HEK293 (cell line): ENCODE results near the gene HMGN5.

Experiments used
- CTCF ChIA-PET: fragments of 350-600 bp; formaldehyde crosslinking; extraction: SDS; loops from one replicate; lab custom pipeline; 2021; ENCODE audit warnings: antibody characterized with exemption; lab: Yijun Ruan, JAX
- POLR2A ChIA-PET: fragments of 300-600 bp; formaldehyde crosslinking; extraction: SDS; loops from one replicate; lab custom pipeline; 2020; ENCODE audit warnings: antibody characterized with exemption, inconsistent platforms; lab: Yijun Ruan, JAX
- H3K27ac ChIP-seq: fragments of 200-500 bp; sonication (Bioruptor generic); 2 replicates; pipeline ENCODE4 v1.5.1; 2014; ENCODE audit warnings: low read depth, low read length, control low read depth, inconsistent platforms; ENCODE audit errors: extremely low read depth
- H3K36me3 ChIP-seq, 2 experiments: fragments of 200-500 bp in 1 of 2; sonication (Bioruptor generic) in 1 of 2; 1 replicate in 1 of 2; 2 replicates in 1 of 2; pipeline ENCODE4 v1.5.1; 2014 to 2017; ENCODE audit warnings: inconsistent platforms in 2 of 2, low read length in 2 of 2; ENCODE audit not compliant: control insufficient read depth in 2 of 2, insufficient read depth in 1 of 2
- H3K4me1 ChIP-seq: fragments of 200-500 bp; sonication (Bioruptor generic); 2 replicates; pipeline ENCODE4 v1.5.1; 2014; ENCODE audit warnings: mild to moderate bottlenecking, low read length, inconsistent platforms; ENCODE audit not compliant: control insufficient read depth, insufficient read depth
- H3K4me3 ChIP-seq: 2 replicates; pipeline ENCODE4 v1.5.1; 2011; ENCODE audit warnings: low read depth, mild to moderate bottlenecking, control low read depth, low read length, moderate library complexity
- H3K9me3 ChIP-seq: fragments of 200-500 bp; sonication (Bioruptor generic); 2 replicates; pipeline ENCODE4 v1.5.1; 2014; ENCODE audit warnings: low read depth, low read length, inconsistent platforms; ENCODE audit not compliant: control insufficient read depth, insufficient read depth
- BCL11A ChIP-seq: fragments of 450-650 bp; formaldehyde crosslinking; IDR thresholded peaks from 2 replicates; pipeline ENCODE4 v1.5.1; 2016; ENCODE audit warnings: low read depth, missing biosample characterization, missing genetic modification characterization
- ELK4 ChIP-seq: IDR thresholded peaks from 2 replicates; pipeline ENCODE4 v1.6.1; 2011; ENCODE audit warnings: mild to moderate bottlenecking, low read depth, low read length, borderline replicate concordance
- GLIS1 ChIP-seq: fragments of 450-650 bp; formaldehyde crosslinking; IDR thresholded peaks from 2 replicates; pipeline ENCODE4 v1.5.1; 2016; ENCODE audit warnings: missing biosample characterization, missing genetic modification characterization
- HOXD13 ChIP-seq: sonication (generic); formaldehyde crosslinking; IDR thresholded peaks from 2 replicates; pipeline ENCODE4 v1.8.0; 2022; ENCODE audit warnings: missing genetic modification reagents, borderline replicate concordance
- IKZF3 ChIP-seq: fragments of 450-650 bp; IDR thresholded peaks from 2 replicates; pipeline ENCODE4 v1.5.0; 2018; ENCODE audit warnings: missing biosample characterization, mild to moderate bottlenecking, missing genetic modification characterization, moderate library complexity
- MEIS1 ChIP-seq: sonication (generic); formaldehyde crosslinking; IDR thresholded peaks from 2 replicates; pipeline ENCODE4 v1.8.1; 2022; ENCODE audit warnings: missing genetic modification reagents, mild to moderate bottlenecking, borderline replicate concordance
- PRDM1 ChIP-seq: fragments of 450-650 bp; formaldehyde crosslinking; IDR thresholded peaks from 2 replicates; pipeline ENCODE4; 2016; ENCODE audit warnings: missing biosample characterization, missing genetic modification characterization
- PRDM10 ChIP-seq: fragments of 450-650 bp; formaldehyde crosslinking; IDR thresholded peaks from 2 replicates; pipeline ENCODE4 v1.5.1; 2016; ENCODE audit warnings: missing biosample characterization, missing genetic modification characterization
- YY1 ChIP-seq: fragments of 450-650 bp; formaldehyde crosslinking; IDR thresholded peaks from 2 replicates; pipeline ENCODE4 v1.5.1; 2018; ENCODE audit warnings: missing biosample characterization, missing genetic modification characterization
- ZNF248 ChIP-seq: fragments of 450-650 bp; formaldehyde crosslinking; IDR thresholded peaks from 2 replicates; pipeline ENCODE4 v1.5.1; 2017; ENCODE audit warnings: missing biosample characterization, missing genetic modification characterization
- ZNF26 ChIP-seq: fragments of 450-650 bp; formaldehyde crosslinking; IDR thresholded peaks from 2 replicates; pipeline ENCODE4 v1.5.1; 2016; ENCODE audit warnings: missing biosample characterization, missing genetic modification characterization
- ZNF324 ChIP-seq: fragments of 450-650 bp; formaldehyde crosslinking; IDR thresholded peaks from 2 replicates; pipeline ENCODE4 v1.5.1; 2016; ENCODE audit warnings: missing biosample characterization, missing genetic modification characterization
- ZNF335 ChIP-seq: fragments of 450-650 bp; formaldehyde crosslinking; conservative IDR thresholded peaks from 2 replicates; pipeline ENCODE4 v1.5.1; 2016; ENCODE audit warnings: missing biosample characterization, missing genetic modification characterization
- ZNF404 ChIP-seq: fragments of 450-650 bp; formaldehyde crosslinking; IDR thresholded peaks from 2 replicates; pipeline ENCODE4 v1.5.1; 2017; ENCODE audit warnings: missing biosample characterization, missing genetic modification characterization
- ZNF416 ChIP-seq: fragments of 450-650 bp; formaldehyde crosslinking; IDR thresholded peaks from 2 replicates; pipeline ENCODE4 v1.5.1; 2016; ENCODE audit warnings: missing biosample characterization, missing genetic modification characterization
- ZNF626 ChIP-seq: fragments of 450-650 bp; sonication (Bioruptor Pico); formaldehyde crosslinking; IDR thresholded peaks from 2 replicates; pipeline ENCODE4 v1.5.1; 2018; ENCODE audit warnings: missing biosample characterization, missing genetic modification characterization, inconsistent platforms
- ZNF639 ChIP-seq: fragments of 450-650 bp; formaldehyde crosslinking; IDR thresholded peaks from 2 replicates; pipeline ENCODE4 v1.5.1; 2016; ENCODE audit warnings: missing biosample characterization, missing genetic modification characterization
- ZNF701 ChIP-seq: fragments of 450-650 bp; formaldehyde crosslinking; IDR thresholded peaks from 2 replicates; pipeline ENCODE4 v1.5.1; 2016; ENCODE audit warnings: missing biosample characterization, missing genetic modification characterization

HMGN5 gene

GRCh38 chrX:81202943-81203342 lies 1.2 kb upstream of the HMGN5 start:
- TF ChIP-seq PRDM1 (tag by site-specific recombination) = peak; percentile 37; the same call in 1 of the 2 replicates
- TF ChIP-seq ELK4 = no peak
- no peak for TF ChIP-seq YY1
- peak overlapping the region; percentile 10; the same call in 1 of the 2 replicates for H3K4me3 ChIP-seq
- ChIA-PET POLR2A (interaction anchor here (0.6 to 2.0 kb wide), 2 partner anchors 175 to 394 kb away, joined by 3 to 6 read pairs; no protein-coding TSS in a partner anchor), CTCF (interaction anchor here (0.7 kb wide), 1 partner anchor 8 kb away, joined by 3 read pairs; no protein-coding TSS in a partner anchor)
- H3K36me3 ChIP-seq = no peaks in the 10 kb centered on the region
- H3K9me3 ChIP-seq = no peaks in the 10 kb centered on the region
- no peak overlapping the region for H3K27ac ChIP-seq
- H3K4me1 ChIP-seq = no peaks in the 10 kb centered on the region

- Histone ChIP-seq H3K27ac (no peak overlapping the region), H3K9me3 (no peaks in the 10 kb centered on the region), H3K4me3 (peak overlapping the region; percentile 37), H3K4me1 (no peaks in the 10 kb centered on the region), H3K36me3 (no peaks in the 10 kb centered on the region)
- CTCF ChIA-PET = interaction anchor here (0.6 to 0.7 kb wide), 3 partner anchors 8 to 353 kb away, joined by 3 to 4 read pairs (median 3); no protein-coding TSS in a partner anchor
- POLR2A ChIA-PET = interaction anchor here (0.6 to 2.0 kb wide), 2 partner anchors 175 to 394 kb away, joined by 3 to 6 read pairs; no protein-coding TSS in a partner anchor
- TF ChIP-seq ZNF324 (no peak), PRDM10 (tag by site-specific recombination) (peak; percentile 35; the same call in 1 of the 2 replicates)
Observed at GRCh38 chrX:81202456-81202819, 725 bp upstream of the HMGN5 start.

- no peaks in the 10 kb centered on the region for H3K4me1 ChIP-seq
- peak overlapping the region; percentile 37; the same call in 1 of the 2 replicates for H3K4me3 ChIP-seq
- H3K9me3 ChIP-seq = no peaks in the 10 kb centered on the region
- TF ChIP-seq ZNF404 (tag by site-specific recombination) (no peak), ZNF26 (tag by site-specific recombination) (no peak), ZNF335 (tag by site-specific recombination) (0 out of 2 replicates have a peak, but pooled peaks have one; percentile 3)
- ChIA-PET POLR2A (interaction anchor here (2.0 kb wide), 1 partner anchor 393 kb away, joined by 6 read pairs; no protein-coding TSS in a partner anchor), CTCF (interaction anchor here (0.6 kb wide), 1 partner anchor 391 kb away, joined by 4 read pairs; the partner anchor contains the start of gene BRWD3)
- H3K36me3 ChIP-seq = no peaks in the 10 kb centered on the region
- no peak overlapping the region for H3K27ac ChIP-seq
Observed at GRCh38 chrX:81201071-81201470, 642 bp downstream of the HMGN5 start.

GRCh38 chrX:81195712-81196111 lies 6.0 kb downstream of the HMGN5 start:
- Histone ChIP-seq H3K27ac (no peak overlapping the region), H3K4me1 (no peaks in the 10 kb centered on the region)
- TF ChIP-seq ZNF416 (tag by site-specific recombination) = no peak
- TF ChIP-seq ZNF701 (tag by site-specific recombination) = no peak
- TF ChIP-seq ZNF639 (tag by site-specific recombination) = no peak
- TF ChIP-seq BCL11A (tag by site-specific recombination) = no peak
- TF ChIP-seq HOXD13 (CRISPR knock-in tag) = no peak
- no peak for TF ChIP-seq ZNF626 (tag by site-specific recombination)
- no peak for TF ChIP-seq GLIS1
- TF ChIP-seq MEIS1 (CRISPR knock-in tag) = no peak
- no peak for TF ChIP-seq ZNF26 (tag by site-specific recombination)
- no peak for TF ChIP-seq IKZF3 (tag by site-specific recombination)
- no peak for TF ChIP-seq ZNF248 (tag by site-specific recombination)

More at GRCh38 chrX:81195712-81196111, 6.0 kb downstream of the HMGN5 start:
- Histone ChIP-seq H3K36me3 (no peaks in the 10 kb centered on the region), H3K9me3 (peaks cover 2% of the 10 kb centered on the region; the same call in 1 of the 2 replicates), H3K4me3 (no peak overlapping the region)
- POLR2A ChIA-PET = interaction anchor here (0.6 kb wide), 1 partner anchor 209 kb away, joined by 3 read pairs; no protein-coding TSS in a partner anchor
- CTCF ChIA-PET = interaction anchor here (0.5 to 3.3 kb wide), 25 partner anchors 9 to 1842 kb away, joined by 3 to 12 read pairs (median 4); no protein-coding TSS in a partner anchor
